ENCODE data around the gene ANKRD13B. TPM values are rescaled to one million over a fixed set of nuclear protein-coding genes. Genes with fewer than 3 reads are reported as not detected.
A peak's percentile ranks its signal among the peaks of the same experiment; 100 is the strongest.

The ANKRD13B gene
- total RNA-seq, 1 experiment from 2014 or later: 10.4 TPM

- BruUV-seq (replicated peaks): TSS peak; percentile 29
- peaks cover 10% of the 10 kb centered on the region for H3K4me1 ChIP-seq
- H3K9me3 ChIP-seq: no peaks in the 10 kb centered on the region
- no peak for DNase-seq
- H3K27ac Mint-ChIP-seq (ENCODE audit: unreplicated experiment): no peak overlapping the region
- H3K4me3 ChIP-seq (ENCODE audit: low read depth, low read length): no peak overlapping the region
- TF ChIP-seq CTCF (IDR thresholded peaks at IDR 0.05; ENCODE audit: insufficient read depth in 1 of 2, low read depth in 1 of 2, low read length in 1 of 2, severe bottlenecking in 1 of 2, unreplicated experiment in 1 of 2): no peak
- peaks cover 1% of the 10 kb centered on the region; the same call in 1 of the 2 replicates for H3K36me3 ChIP-seq (ENCODE audit: control insufficient read depth, insufficient read depth, low read length)
- H3K4me3 Mint-ChIP-seq (ENCODE audit: unreplicated experiment): peak overlapping the region; percentile 5
- H3K27me3 ChIP-seq (replicated peaks; ENCODE audit: control insufficient read depth, insufficient read depth, low read length): no peaks in the 10 kb centered on the region
- intact Hi-C loops (cut with micrococcal nuclease; ENCODE audit: unreplicated experiment): no loop called here
- no peaks in the 10 kb centered on the region for H3K27me3 Mint-ChIP-seq (ENCODE audit: insufficient read depth, unreplicated experiment)
- H3K4me1 Mint-ChIP-seq (ENCODE audit: low read depth, unreplicated experiment): peaks cover 6% of the 10 kb centered on the region
- H3K36me3 Mint-ChIP-seq (ENCODE audit: insufficient read depth, unreplicated experiment): peaks cover 39% of the 10 kb centered on the region
- CTCF ChIA-PET: interaction anchor here (0.7 to 0.8 kb wide), 2 partner anchors 47 to 1121 kb away, joined by 3 read pairs; no protein-coding TSS in a partner anchor
- no peaks in the 10 kb centered on the region for H3K9me3 Mint-ChIP-seq (ENCODE audit: unreplicated experiment)
- POLR2A ChIA-PET: interaction anchor here (0.5 to 0.6 kb wide), 2 partner anchors 164 to 276 kb away, joined by 3 to 5 read pairs; partner anchors contain the start of gene NUFIP2
Observed at GRCh38 chr17:29570521-29570920, 22.4 kb upstream of the ANKRD13B start.

- no peaks in the 10 kb centered on the region for H3K9me3 Mint-ChIP-seq (ENCODE audit: unreplicated experiment)
- peak in 1 of 2 experiments; percentile 32 for DNase-seq
- H3K36me3 Mint-ChIP-seq (ENCODE audit: insufficient read depth, unreplicated experiment): peaks cover 32% of the 10 kb centered on the region
- no peaks in the 10 kb centered on the region for H3K27me3 ChIP-seq (replicated peaks; ENCODE audit: control insufficient read depth, insufficient read depth, low read length)
- H3K4me3 ChIP-seq (ENCODE audit: low read depth, low read length): no peak overlapping the region
- H3K4me1 Mint-ChIP-seq (ENCODE audit: low read depth, unreplicated experiment): peaks cover 6% of the 10 kb centered on the region
- H3K27me3 Mint-ChIP-seq (ENCODE audit: insufficient read depth, unreplicated experiment): no peaks in the 10 kb centered on the region
- no peak for TF ChIP-seq CTCF (IDR thresholded peaks at IDR 0.05; ENCODE audit: insufficient read depth in 1 of 2, low read depth in 1 of 2, low read length in 1 of 2, severe bottlenecking in 1 of 2, unreplicated experiment in 1 of 2)
- ChIA-PET CTCF (no interaction called here), POLR2A (no interaction called here)
- BruUV-seq (replicated peaks): no TSS peak
- H3K27ac Mint-ChIP-seq (ENCODE audit: unreplicated experiment): no peak overlapping the region
- H3K4me1 ChIP-seq: peaks cover 10% of the 10 kb centered on the region
- intact Hi-C loops (cut with micrococcal nuclease; ENCODE audit: unreplicated experiment): no loop called here
- no peaks in the 10 kb centered on the region for H3K9me3 ChIP-seq
- peaks cover 1% of the 10 kb centered on the region; the same call in 1 of the 2 replicates for H3K36me3 ChIP-seq (ENCODE audit: control insufficient read depth, insufficient read depth, low read length)
- no peak overlapping the region for H3K4me3 Mint-ChIP-seq (ENCODE audit: unreplicated experiment)
Observed at GRCh38 chr17:29571486-29571882, 21.4 kb upstream of the ANKRD13B start.

- ChIA-PET CTCF (no interaction called here), POLR2A (no interaction called here)
- peak in 1 of 2 experiments; percentile 32 for DNase-seq
- H3K4me1 ChIP-seq: peaks cover 10% of the 10 kb centered on the region
- no TSS peak for BruUV-seq (replicated peaks)
- Mint-ChIP-seq H3K9me3 (ENCODE audit: unreplicated experiment) (no peaks in the 10 kb centered on the region), H3K27ac (ENCODE audit: unreplicated experiment) (no peak overlapping the region), H3K27me3 (ENCODE audit: insufficient read depth, unreplicated experiment) (no peaks in the 10 kb centered on the region), H3K4me1 (ENCODE audit: low read depth, unreplicated experiment) (peaks cover 6% of the 10 kb centered on the region), H3K4me3 (ENCODE audit: unreplicated experiment) (no peak overlapping the region), H3K36me3 (ENCODE audit: insufficient read depth, unreplicated experiment) (peaks cover 32% of the 10 kb centered on the region)
- peaks cover 1% of the 10 kb centered on the region; the same call in 1 of the 2 replicates for H3K36me3 ChIP-seq (ENCODE audit: control insufficient read depth, insufficient read depth, low read length)
- H3K9me3 ChIP-seq: no peaks in the 10 kb centered on the region
- no peak overlapping the region for H3K4me3 ChIP-seq (ENCODE audit: low read depth, low read length)
- intact Hi-C loops (cut with micrococcal nuclease; ENCODE audit: unreplicated experiment): no loop called here
- no peak for TF ChIP-seq CTCF (IDR thresholded peaks at IDR 0.05; ENCODE audit: insufficient read depth in 1 of 2, low read depth in 1 of 2, low read length in 1 of 2, severe bottlenecking in 1 of 2, unreplicated experiment in 1 of 2)
- H3K27me3 ChIP-seq (replicated peaks; ENCODE audit: control insufficient read depth, insufficient read depth, low read length): no peaks in the 10 kb centered on the region
Observed at GRCh38 chr17:29571883-29572681, 20.9 kb upstream of the ANKRD13B start.

Measured in Caco-2 (cell line).